ENCODE data around the gene PIGM.

Gene PIGM

GRCh38 chr1:160031365-160032164 lies at the start of gene PIGM:
Gene PIGM (minus strand): TSS chr1:160031990. CDS start chr1:160031739, 251 bp downstream.
- DNase-seq = peak; percentile 90 to 93

GRCh38 chr1:160081261-160081936 lies 49.6 kb upstream of the PIGM start, which contains the start of gene KCNJ9:
Gene KCNJ9 (plus strand): TSS chr1:160081538. CDS start chr1:160084031, 2,493 bp downstream.
- DNase-seq = no peak

DNA sequence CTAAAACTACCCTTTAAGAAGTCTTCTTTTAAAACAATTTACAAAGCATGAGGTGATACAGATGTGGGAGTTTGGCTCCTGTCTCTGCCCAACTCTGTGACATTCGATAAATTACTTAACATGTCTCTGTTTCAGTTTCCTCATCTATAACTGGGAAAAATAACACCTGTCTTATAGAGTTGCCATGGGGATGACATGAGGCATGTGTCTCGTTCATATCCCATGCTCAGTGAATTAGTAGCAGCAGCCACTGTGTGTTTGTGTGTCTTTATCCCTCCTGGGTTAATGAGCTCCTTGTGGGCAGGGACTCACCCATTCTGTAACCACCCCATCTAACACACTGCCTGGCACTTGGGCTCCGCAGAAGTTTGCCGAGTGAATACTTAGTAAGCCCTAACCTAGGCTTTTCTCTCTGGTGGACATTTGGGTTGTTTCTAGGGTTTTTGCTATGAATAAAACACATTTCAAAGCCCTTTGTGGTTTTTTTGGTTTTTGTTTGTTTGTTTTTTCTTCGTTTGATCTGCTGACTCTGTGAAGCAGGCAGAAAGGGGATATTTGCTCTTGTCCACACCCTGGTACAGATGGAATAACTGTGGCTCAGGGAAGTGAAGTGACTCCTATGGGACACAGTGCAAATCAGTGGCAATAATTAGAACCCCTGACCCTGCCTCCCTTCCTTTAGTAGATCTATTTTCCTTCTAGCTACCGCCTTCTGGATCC lies 48.8 kb upstream of the PIGM start:
- DNase-seq = no peak

- no peak for DNase-seq
These were observed 47.7 kb upstream of the PIGM start for GRCh38 chr1:160079448-160079847.

DNA sequence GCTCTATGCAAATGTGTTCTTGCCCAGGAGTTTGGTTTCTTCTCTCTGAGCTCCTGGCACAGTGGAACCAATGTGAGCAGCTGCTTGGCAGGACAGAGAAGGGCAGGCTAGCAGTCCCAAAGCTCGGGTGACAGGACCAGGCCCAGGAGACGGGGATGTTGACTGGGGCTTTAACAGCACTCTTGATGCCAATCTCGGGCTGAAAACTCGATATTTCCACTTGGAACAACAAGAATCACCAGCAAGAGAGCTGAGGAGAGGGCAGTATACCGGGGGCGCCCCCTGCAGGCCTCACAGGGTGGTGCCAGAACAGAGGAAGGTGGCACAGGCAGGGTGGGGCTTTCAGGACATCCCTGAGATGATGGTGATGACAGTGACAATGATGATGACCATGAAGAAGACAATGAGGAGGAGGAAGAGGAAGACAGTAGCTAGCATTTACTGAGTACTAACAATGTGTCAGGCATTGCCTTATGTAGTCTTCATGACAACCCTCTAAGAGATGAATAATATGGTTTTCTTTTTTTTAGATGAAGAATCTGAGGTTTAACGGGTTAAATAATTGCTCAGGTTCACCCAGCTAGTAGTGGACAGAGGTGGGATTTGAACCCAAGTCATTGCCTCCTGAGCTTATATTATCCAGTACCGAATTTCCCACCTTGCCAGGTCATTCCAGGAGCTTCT lies 46.9 kb upstream of the PIGM start:
- peak; percentile 58 to 65 for DNase-seq

- DNase-seq = no peak
These were observed 45.7 kb upstream of the PIGM start for GRCh38 chr1:160077486-160077885.

- no peak for DNase-seq
These were observed 44.5 kb upstream of the PIGM start for GRCh38 chr1:160076295-160076694.

DNA sequence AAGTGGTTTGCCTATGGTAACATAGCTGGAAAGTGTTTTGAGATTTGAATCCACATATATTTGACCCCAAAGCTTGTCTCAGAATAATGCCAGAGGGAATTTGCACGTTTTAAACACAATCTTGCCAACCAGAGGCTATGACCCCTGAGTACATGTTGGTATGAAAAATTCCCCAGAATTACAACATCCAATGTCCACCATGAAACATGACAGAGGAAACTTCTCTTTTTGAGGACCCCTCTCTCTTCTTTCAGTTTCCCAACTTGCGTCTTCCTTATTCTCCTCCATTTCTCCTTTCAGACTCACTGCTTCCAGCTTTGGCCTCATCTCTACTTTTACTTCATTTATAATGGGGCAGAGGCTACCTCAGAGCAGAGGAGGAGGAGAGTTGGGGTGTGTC lies 44.0 kb upstream of the PIGM start:
- DNase-seq = no peak

DNA sequence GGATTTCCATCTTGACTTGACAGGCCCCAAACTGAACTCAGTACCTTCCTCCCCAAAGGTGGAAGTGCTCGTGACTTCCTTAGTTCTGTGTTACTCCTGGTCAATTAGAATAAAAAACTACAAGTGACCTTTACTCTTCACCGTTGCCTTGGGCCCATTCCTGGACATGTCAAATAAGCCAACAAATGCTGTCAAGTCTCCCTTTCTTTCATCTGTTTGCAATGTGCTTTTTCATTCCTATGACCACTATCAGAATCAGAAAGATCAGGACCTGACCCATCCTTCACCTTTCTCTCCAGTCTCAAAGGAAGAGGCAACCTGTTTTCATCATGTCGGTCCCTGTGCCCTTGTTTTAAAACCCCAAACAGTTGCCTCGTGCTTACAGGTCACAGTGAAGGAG lies 43.1 kb upstream of the PIGM start:
- DNase-seq = no peak

DNA sequence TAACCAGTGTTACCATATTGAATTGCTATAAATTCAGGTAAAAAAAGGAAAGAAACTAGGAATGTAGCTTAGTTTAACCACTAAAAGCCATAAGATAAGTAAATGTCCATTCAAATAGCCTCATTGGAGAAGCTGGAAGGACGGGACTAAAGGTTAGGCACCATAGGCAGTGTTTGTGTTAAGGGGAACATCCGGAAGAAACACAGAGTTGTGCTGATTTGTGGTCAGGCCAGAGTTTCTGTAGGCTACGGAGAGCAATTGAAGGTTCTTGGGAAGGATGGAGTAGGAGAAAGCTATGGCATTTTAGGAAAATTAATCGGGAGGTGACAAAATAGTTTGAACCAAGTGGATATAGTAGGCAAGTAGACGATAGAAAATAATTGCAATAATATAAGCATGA lies 39.5 kb upstream of the PIGM start:
- DNase-seq = no peak

- DNase-seq = peak; percentile 36 to 41
These were observed 38.7 kb upstream of the PIGM start for GRCh38 chr1:160070243-160071163.

GRCh38 chr1:160069460-160070231 lies 37.9 kb upstream of the PIGM start, which contains the start of gene KCNJ10:
Gene KCNJ10 (minus strand): TSS chr1:160070160. CDS start chr1:160042532, 27,628 bp downstream.
- no peak for DNase-seq

DNA sequence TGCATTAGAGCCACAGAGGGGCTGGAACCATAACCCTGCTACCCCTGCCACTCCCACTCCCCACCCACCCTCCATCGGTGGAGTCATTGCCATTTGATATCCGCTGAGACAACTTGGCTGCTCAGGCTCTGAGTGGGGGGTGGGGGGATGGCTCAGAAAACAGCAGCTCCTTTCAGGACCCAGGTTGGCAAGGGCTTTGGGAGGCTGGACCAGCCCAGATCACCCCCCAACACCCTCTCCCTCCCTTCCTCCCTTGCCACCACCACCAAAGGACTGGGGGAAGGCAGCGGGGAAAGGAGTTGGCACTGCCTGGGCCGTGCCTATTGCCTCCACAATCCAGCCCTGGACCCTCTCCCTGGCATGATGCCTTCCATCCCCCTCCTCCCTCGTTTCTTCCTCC lies 36.4 kb upstream of the PIGM start:
- DNase-seq = no peak

DNA sequence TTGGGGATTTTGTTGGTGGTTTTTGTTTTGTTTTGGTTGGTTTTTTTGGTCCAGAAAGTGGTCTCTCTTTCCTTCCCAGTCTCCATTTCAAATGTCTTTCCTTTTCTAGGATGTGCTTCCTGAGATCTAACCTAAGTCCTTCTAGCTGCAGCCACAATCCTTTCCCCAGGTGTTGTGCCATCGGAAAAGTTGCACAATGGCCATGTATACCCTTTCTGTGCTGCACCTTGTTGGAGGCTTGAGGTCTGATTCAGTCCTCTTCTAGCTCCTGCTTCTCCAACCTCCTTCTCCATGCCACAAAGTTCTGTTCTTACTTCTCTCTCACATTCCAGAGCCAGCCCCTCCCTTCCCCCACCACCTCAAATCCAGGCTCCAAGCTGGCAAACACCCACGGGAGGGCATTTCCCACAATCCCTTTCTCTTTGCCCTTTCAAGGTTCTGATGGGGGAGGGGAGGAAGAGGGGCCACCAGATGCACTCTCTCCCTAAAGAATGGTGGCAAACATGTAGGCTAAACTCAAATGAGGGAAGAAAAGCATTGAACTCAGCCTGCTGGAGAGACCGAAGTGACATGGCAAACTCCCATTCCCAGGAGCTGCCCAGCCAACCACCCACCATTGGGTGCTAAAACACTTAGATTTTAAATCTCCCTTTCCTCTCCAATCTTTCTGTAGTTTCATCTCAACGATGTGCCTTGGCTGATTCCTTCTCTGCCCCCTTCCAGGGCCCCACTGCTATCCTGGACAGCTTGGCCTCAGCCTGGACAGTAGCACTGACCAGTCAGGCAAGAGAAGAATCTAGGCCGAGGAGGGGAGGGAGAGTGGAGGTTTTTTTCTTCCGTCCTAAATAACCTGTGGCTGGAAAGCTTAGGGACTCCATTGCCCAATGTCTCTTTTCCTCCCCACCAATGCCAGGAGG lies 35.3 kb upstream of the PIGM start:
- no peak for DNase-seq

GRCh38 chr1:160064746-160065145 lies 33.0 kb upstream of the PIGM start:
- no peak for DNase-seq

DNA sequence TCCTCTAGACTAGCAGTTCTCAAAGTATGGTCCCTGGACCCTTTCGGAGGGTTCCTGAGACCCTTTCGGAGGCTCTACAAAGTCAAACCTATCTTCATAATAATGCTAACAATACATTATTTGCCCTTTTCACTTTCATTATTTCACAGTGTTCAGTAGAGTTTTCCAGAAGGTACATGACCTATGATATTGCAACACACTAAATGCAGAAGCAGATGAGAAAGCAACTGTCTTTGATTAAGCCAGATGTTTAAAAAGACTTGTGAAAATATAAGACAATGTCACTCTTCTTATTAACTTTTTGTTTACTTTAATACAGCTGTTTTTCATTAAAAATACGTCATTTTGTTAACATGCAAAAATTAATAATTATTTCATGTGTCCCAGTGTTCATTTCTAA lies 32.4 kb upstream of the PIGM start:
- no peak for DNase-seq

- DNase-seq = no peak
These were observed 31.4 kb upstream of the PIGM start for GRCh38 chr1:160063176-160063575.

GRCh38 chr1:160062230-160062532 lies 30.4 kb upstream of the PIGM start:
- no peak for DNase-seq

- DNase-seq = no peak
These were observed 29.8 kb upstream of the PIGM start for GRCh38 chr1:160061369-160062229.

Measured in stimulated activated CD4-positive, alpha-beta T cell treated with anti-CD3 and anti-CD28 coated beads, Interleukin-2, amount 100 ng/mL, for 48 hours (primary cell).